HL-60 (cell line): ENCODE results near the gene FAM89A.
"Not testable (repeated sequence)": the region's sequence is repeated elsewhere in the genome, so short reads cannot be mapped to it uniquely, and the experiment has no call there.

Source experiments
- GABPA ChIP-seq: IDR thresholded peaks from 2 replicates; pipeline ENCODE4 v1.6.1; 2012; ENCODE audit warnings: low read depth
- POLR2AphosphoS5 ChIP-seq: IDR thresholded peaks from 2 replicates; pipeline ENCODE4 v1.6.1; 2012; ENCODE audit warnings: low read depth
- SPI1 ChIP-seq: IDR thresholded peaks from 2 replicates; pipeline ENCODE4 v1.6.1; 2012; ENCODE audit warnings: low read depth, mild to moderate bottlenecking, borderline replicate concordance
- TF ChIP-seq, protein P1 (sequence below): IDR thresholded peaks from one replicate; pipeline ENCODE4 v1.5.1; 2011; ENCODE audit warnings: low read length, control low read depth, inconsistent platforms; ENCODE audit not compliant: insufficient read depth
- TF ChIP-seq, protein P2 (sequence below): IDR thresholded peaks from 2 replicates; pipeline ENCODE4 v1.6.1; 2012; ENCODE audit warnings: low read depth; ENCODE audit not compliant: insufficient replicate concordance

DNA sequence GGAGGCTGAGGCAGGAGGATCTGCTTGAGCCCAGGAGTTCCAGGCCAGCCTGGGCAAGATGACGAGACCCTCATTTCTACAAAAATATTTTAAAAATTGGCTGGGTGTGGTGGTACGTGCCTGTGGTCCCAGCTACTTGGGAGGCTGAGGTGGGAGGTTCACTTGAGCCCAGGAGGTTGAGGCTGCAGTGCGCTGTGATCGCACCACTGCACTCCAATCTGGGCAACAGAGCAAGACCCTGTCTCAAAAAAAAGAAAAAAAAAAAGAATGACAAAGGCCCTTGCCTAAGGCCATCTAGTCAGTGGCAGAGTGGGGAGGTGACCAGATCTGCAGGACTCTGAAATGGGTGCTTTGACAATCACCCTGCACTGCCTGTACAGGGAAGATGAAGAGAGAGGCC, 10.8 kb downstream of the FAM89A start:
- TF ChIP-seq, protein P1, sequence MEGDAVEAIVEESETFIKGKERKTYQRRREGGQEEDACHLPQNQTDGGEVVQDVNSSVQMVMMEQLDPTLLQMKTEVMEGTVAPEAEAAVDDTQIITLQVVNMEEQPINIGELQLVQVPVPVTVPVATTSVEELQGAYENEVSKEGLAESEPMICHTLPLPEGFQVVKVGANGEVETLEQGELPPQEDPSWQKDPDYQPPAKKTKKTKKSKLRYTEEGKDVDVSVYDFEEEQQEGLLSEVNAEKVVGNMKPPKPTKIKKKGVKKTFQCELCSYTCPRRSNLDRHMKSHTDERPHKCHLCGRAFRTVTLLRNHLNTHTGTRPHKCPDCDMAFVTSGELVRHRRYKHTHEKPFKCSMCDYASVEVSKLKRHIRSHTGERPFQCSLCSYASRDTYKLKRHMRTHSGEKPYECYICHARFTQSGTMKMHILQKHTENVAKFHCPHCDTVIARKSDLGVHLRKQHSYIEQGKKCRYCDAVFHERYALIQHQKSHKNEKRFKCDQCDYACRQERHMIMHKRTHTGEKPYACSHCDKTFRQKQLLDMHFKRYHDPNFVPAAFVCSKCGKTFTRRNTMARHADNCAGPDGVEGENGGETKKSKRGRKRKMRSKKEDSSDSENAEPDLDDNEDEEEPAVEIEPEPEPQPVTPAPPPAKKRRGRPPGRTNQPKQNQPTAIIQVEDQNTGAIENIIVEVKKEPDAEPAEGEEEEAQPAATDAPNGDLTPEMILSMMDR, result not testable (repeated sequence)
- TF ChIP-seq, protein P2, sequence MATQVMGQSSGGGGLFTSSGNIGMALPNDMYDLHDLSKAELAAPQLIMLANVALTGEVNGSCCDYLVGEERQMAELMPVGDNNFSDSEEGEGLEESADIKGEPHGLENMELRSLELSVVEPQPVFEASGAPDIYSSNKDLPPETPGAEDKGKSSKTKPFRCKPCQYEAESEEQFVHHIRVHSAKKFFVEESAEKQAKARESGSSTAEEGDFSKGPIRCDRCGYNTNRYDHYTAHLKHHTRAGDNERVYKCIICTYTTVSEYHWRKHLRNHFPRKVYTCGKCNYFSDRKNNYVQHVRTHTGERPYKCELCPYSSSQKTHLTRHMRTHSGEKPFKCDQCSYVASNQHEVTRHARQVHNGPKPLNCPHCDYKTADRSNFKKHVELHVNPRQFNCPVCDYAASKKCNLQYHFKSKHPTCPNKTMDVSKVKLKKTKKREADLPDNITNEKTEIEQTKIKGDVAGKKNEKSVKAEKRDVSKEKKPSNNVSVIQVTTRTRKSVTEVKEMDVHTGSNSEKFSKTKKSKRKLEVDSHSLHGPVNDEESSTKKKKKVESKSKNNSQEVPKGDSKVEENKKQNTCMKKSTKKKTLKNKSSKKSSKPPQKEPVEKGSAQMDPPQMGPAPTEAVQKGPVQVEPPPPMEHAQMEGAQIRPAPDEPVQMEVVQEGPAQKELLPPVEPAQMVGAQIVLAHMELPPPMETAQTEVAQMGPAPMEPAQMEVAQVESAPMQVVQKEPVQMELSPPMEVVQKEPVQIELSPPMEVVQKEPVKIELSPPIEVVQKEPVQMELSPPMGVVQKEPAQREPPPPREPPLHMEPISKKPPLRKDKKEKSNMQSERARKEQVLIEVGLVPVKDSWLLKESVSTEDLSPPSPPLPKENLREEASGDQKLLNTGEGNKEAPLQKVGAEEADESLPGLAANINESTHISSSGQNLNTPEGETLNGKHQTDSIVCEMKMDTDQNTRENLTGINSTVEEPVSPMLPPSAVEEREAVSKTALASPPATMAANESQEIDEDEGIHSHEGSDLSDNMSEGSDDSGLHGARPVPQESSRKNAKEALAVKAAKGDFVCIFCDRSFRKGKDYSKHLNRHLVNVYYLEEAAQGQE, result not testable (repeated sequence)
- TF ChIP-seq POLR2AphosphoS5, GABPA, SPI1: not testable (repeated sequence)
